Measurements from ENCODE around the gene FXYD7. TPM values are rescaled to one million over a fixed set of nuclear protein-coding genes. Genes with fewer than 3 reads are reported as not detected.
"Not testable (repeated sequence)": the region's sequence is repeated elsewhere in the genome, so short reads cannot be mapped to it uniquely, and the experiment has no call there.

Gene FXYD7
- total RNA-seq, 2 donors from 2014 or later, result 0.82 to 1.8 TPM

- Mint-ChIP-seq H3K36me3 (peaks cover 19 to 20% of the 10 kb centered on the region in 2 donors), H3K27ac (no peak overlapping the region), H3K9me3 (no peaks in the 10 kb centered on the region)
- ATAC-seq (no peak), DNase-seq (ENCODE audit: low spot score in 2 of 2) (no peak)
Measured at GRCh38 chr19:35151273-35152065, 8.4 kb downstream of the FXYD7 start.

GRCh38 chr19:35153129-35153522 is 10.1 kb downstream of the FXYD7 start:
- peak overlapping the region; percentile 78 to 99 for H3K27ac Mint-ChIP-seq
- H3K36me3 Mint-ChIP-seq, result peaks cover 33 to 36% of the 10 kb centered on the region in 2 donors
- not testable (repeated sequence) for ATAC-seq; H3K9me3 Mint-ChIP-seq; DNase-seq (ENCODE audit: low spot score in 2 of 2)

- ATAC-seq (peak; percentile 44 to 72), DNase-seq (ENCODE audit: low spot score in 2 of 2) (peak in 1 of 2 donors; percentile 82)
- peak overlapping the region; percentile 98 to 99 for H3K27ac Mint-ChIP-seq
- peaks cover 41 to 44% of the 10 kb centered on the region in 2 donors for H3K36me3 Mint-ChIP-seq
- no peaks in the 10 kb centered on the region for H3K9me3 Mint-ChIP-seq
Measured at GRCh38 chr19:35153701-35154524, 10.9 kb downstream of the FXYD7 start.

GRCh38 chr19:35154525-35155406 is 11.7 kb downstream of the FXYD7 start, which contains the start of gene FXYD5:
FXYD5 (plus strand) TSS chr19:35154735; CDS start chr19:35155551, 816 bp downstream.
- peaks cover 49 to 52% of the 10 kb centered on the region in 2 donors for H3K36me3 Mint-ChIP-seq
- H3K9me3 Mint-ChIP-seq, result no peaks in the 10 kb centered on the region
- DNase-seq (ENCODE audit: low spot score in 2 of 2), result peak; percentile 70 to 86
- peak; percentile 84 to 89 for ATAC-seq
- H3K27ac Mint-ChIP-seq, result peak within 1 kb of the TSS; percentile 98 to 99

- DNase-seq (ENCODE audit: low spot score in 2 of 2) (peak in 1 of 2 donors; percentile 38), ATAC-seq (peak; percentile 29 to 60)
- Mint-ChIP-seq H3K27ac (peak overlapping the region; percentile 98 to 99), H3K9me3 (no peaks in the 10 kb centered on the region), H3K36me3 (peaks cover 54 to 57% of the 10 kb centered on the region in 2 donors)
Measured at GRCh38 chr19:35155441-35155840, 12.4 kb downstream of the FXYD7 start.

- peak overlapping the region; percentile 98 to 99 for H3K27ac Mint-ChIP-seq
- peaks cover 60 to 63% of the 10 kb centered on the region in 2 donors for H3K36me3 Mint-ChIP-seq
- ATAC-seq (no peak), DNase-seq (ENCODE audit: low spot score in 2 of 2) (no peak)
- peaks cover 0 to under 1% of the 10 kb centered on the region in 2 donors for H3K9me3 Mint-ChIP-seq
Measured at GRCh38 chr19:35155981-35156672, 13.1 kb downstream of the FXYD7 start.

- Mint-ChIP-seq H3K9me3 (peaks cover 4 to 6% of the 10 kb centered on the region in 2 donors), H3K27ac (peak overlapping the region; percentile 98 to 99), H3K36me3 (peaks cover 66 to 69% of the 10 kb centered on the region in 2 donors)
- ATAC-seq (no peak), DNase-seq (ENCODE audit: low spot score in 2 of 2) (no peak)
Measured at GRCh38 chr19:35156673-35157014, 13.6 kb downstream of the FXYD7 start.

- peaks cover 8 to 11% of the 10 kb centered on the region in 2 donors for H3K9me3 Mint-ChIP-seq
- no peak for ATAC-seq
- peaks cover 73 to 76% of the 10 kb centered on the region in 2 donors for H3K36me3 Mint-ChIP-seq
- H3K27ac Mint-ChIP-seq, result peak overlapping the region in 1 of 2 donors; percentile 52
- no peak for DNase-seq (ENCODE audit: low spot score in 2 of 2)
Measured at GRCh38 chr19:35157431-35157830, 14.4 kb downstream of the FXYD7 start.

GRCh38 chr19:35159606-35160005 is 16.6 kb downstream of the FXYD7 start:
- ATAC-seq, result no peak
- no peak for DNase-seq (ENCODE audit: low spot score in 2 of 2)
- Mint-ChIP-seq H3K9me3 (peaks cover 17 to 27% of the 10 kb centered on the region in 2 donors), H3K27ac (peak overlapping the region in 1 of 2 donors; percentile 13), H3K36me3 (peaks cover 94 to 97% of the 10 kb centered on the region in 2 donors)

GRCh38 chr19:35160629-35161433 is 17.8 kb downstream of the FXYD7 start:
- Mint-ChIP-seq H3K36me3 (peaks cover 94 to 97% of the 10 kb centered on the region in 2 donors), H3K9me3 (peaks cover 17 to 32% of the 10 kb centered on the region in 2 donors), H3K27ac (peak overlapping the region; percentile 40 to 46)
- DNase-seq (ENCODE audit: low spot score in 2 of 2), result no peak
- no peak for ATAC-seq

GRCh38 chr19:35161434-35161743 is 18.3 kb downstream of the FXYD7 start:
- Mint-ChIP-seq H3K9me3 (peaks cover 17 to 38% of the 10 kb centered on the region in 2 donors), H3K27ac (peak overlapping the region in 1 of 2 donors; percentile 46), H3K36me3 (peaks cover 94 to 97% of the 10 kb centered on the region in 2 donors)
- ATAC-seq, result no peak
- DNase-seq (ENCODE audit: low spot score in 2 of 2), result no peak

GRCh38 chr19:35162471-35163326 is 19.6 kb downstream of the FXYD7 start:
- H3K27ac Mint-ChIP-seq, result peak overlapping the region in 1 of 2 donors; percentile 86
- peaks cover 17 to 40% of the 10 kb centered on the region in 2 donors for H3K9me3 Mint-ChIP-seq
- DNase-seq (ENCODE audit: low spot score in 2 of 2), result no peak
- no peak for ATAC-seq
- H3K36me3 Mint-ChIP-seq, result peaks cover 94 to 98% of the 10 kb centered on the region in 2 donors

GRCh38 chr19:35164418-35164817 is 21.4 kb downstream of the FXYD7 start:
- Mint-ChIP-seq H3K27ac (peak overlapping the region in 1 of 2 donors; percentile 86), H3K36me3 (peaks cover 76 to 94% of the 10 kb centered on the region in 2 donors), H3K9me3 (peaks cover 17 to 40% of the 10 kb centered on the region in 2 donors)
- ATAC-seq, result peak in 1 of 2 donors; percentile 75
- DNase-seq (ENCODE audit: low spot score in 2 of 2), result no peak

All from activated naive CD4-positive, alpha-beta T cell treated with anti-CD3 and anti-CD28 coated beads, Interleukin-2, amount 50 U/mL, for 72 hours (primary cell).